Bronchial epithelial cell (primary cell): ENCODE data around the gene EPS15. TPM values are rescaled to one million over a fixed set of nuclear protein-coding genes. Genes with fewer than 3 reads are reported as not detected.

Source experiments
- DNase-seq: peaks from one replicate; pipeline ENCODE4 v3.0.0-alpha.2; 2010; ENCODE audit warnings: low read depth
- FAIRE-seq: peaks from 2 replicates; lab custom pipeline; 2011; peaks lifted over from hg19 to GRCh38; lab: Jason Lieb, UNC
- H3K27me3 ChIP-seq: 2 replicates; pipeline ENCODE4 v1.5.1; 2011; ENCODE audit warnings: low read length; ENCODE audit not compliant: control insufficient read depth, insufficient read depth
- H3K36me3 ChIP-seq: 2 replicates; pipeline ENCODE4 v1.5.1; 2011; ENCODE audit warnings: low read length; ENCODE audit not compliant: control insufficient read depth, insufficient read depth
- H3K4me3 ChIP-seq: 2 replicates; pipeline ENCODE4 v1.5.1; 2011; ENCODE audit warnings: mild to moderate bottlenecking, low read depth, low read length, control low read depth
- CTCF ChIP-seq: IDR thresholded peaks from 2 replicates; pipeline ENCODE4 v1.5.1; 2011; ENCODE audit warnings: mild to moderate bottlenecking, moderate library complexity, low read length, control low read depth, inconsistent platforms; ENCODE audit not compliant: insufficient read depth, severe bottlenecking
- total RNA-seq: library from RNA; depleted of rRNA; stranded (reverse); fragments of >200 nt; gene quantifications from 2 replicates; pipeline ENCODE4 v1.2.1, GENCODE V29; 2014

Gene EPS15
- total RNA-seq, 1 donor from 2014 or later = 34.8 TPM

GRCh38 chr1:51314974-51315373 lies 204.1 kb downstream of the EPS15 start:
- no peak for TF ChIP-seq CTCF
- Histone ChIP-seq H3K27me3 (no peaks in the 10 kb centered on the region), H3K36me3 (no peaks in the 10 kb centered on the region), H3K4me3 (no peak overlapping the region)
- DNase-seq = peak; percentile 52
- FAIRE-seq = no peak

GRCh38 chr1:51313961-51314777 lies 204.9 kb downstream of the EPS15 start:
- FAIRE-seq = no peak
- TF ChIP-seq CTCF = no peak
- H3K27me3 ChIP-seq = no peaks in the 10 kb centered on the region
- no peak overlapping the region for H3K4me3 ChIP-seq
- peak; percentile 94 for DNase-seq
- H3K36me3 ChIP-seq = no peaks in the 10 kb centered on the region

DNA sequence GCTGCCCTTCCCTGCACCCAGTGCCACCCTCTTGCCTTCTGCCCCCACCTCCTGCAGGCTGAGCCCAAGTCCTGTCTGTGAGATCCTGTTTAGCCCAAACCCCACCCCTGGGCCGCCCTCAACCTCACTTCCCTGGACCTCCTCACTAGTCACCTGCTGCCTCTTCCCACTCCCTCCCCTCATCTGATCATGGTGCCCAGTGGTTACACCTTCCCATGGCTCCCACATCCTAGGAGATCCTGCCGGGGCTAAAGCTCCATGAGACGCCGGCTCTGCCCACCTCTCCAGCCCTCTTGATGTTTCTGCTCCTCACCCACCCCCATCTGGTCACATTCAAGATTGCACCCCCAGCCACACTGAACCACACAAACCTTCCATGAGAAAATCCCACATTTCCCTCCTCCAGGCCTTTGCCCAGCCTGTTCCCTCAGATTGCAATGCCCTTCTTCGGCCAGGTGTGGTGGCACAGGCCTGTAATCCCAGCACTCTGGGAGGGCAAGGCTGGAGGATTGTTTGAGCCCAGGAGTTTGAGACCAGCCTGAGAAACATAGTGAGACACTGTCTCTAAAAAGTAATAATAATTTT lies 205.7 kb downstream of the EPS15 start:
- FAIRE-seq (no peak), DNase-seq (no peak)
- H3K36me3 ChIP-seq = no peaks in the 10 kb centered on the region
- H3K4me3 ChIP-seq = no peak overlapping the region
- no peaks in the 10 kb centered on the region for H3K27me3 ChIP-seq
- peak; percentile 16 for TF ChIP-seq CTCF

- no peak for DNase-seq
- Histone ChIP-seq H3K4me3 (no peak overlapping the region), H3K27me3 (no peaks in the 10 kb centered on the region), H3K36me3 (no peaks in the 10 kb centered on the region)
- FAIRE-seq = peak; percentile 50
- TF ChIP-seq CTCF = no peak
Observed at GRCh38 chr1:51312718-51313117, 206.3 kb downstream of the EPS15 start.

DNA sequence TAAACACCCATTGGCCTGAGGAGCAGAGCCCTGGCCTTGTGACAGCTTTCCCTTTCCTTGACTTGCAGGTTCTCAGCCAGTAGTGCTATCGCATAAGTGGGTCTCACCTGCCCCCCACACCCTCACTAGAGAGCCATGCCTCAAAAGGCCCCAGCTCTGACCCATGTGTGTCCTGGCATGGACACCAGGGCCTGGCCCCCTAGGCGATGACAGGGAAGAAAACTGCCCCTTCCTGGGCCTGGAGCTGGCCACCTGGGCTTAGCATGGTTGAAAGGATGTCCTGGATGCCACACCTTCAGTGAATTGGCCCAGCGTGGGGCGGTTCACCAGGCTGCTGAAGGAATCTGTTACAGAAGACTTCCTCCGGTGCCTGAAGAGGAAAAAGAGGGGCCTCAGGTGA lies 207.2 kb downstream of the EPS15 start:
- Histone ChIP-seq H3K4me3 (no peak overlapping the region), H3K27me3 (no peaks in the 10 kb centered on the region), H3K36me3 (no peaks in the 10 kb centered on the region)
- no peak for TF ChIP-seq CTCF
- no peak for FAIRE-seq
- no peak for DNase-seq
